ENCODE data around the gene NDEL1. TPM values are rescaled to one million over a fixed set of nuclear protein-coding genes. Genes with fewer than 3 reads are reported as not detected.
A peak's percentile ranks its signal among the peaks of the same experiment; 100 is the strongest.

The NDEL1 gene
- total and polyA plus RNA-seq, 4 donors = 15.3 to 52.3 (median 35.4) TPM

DNA sequence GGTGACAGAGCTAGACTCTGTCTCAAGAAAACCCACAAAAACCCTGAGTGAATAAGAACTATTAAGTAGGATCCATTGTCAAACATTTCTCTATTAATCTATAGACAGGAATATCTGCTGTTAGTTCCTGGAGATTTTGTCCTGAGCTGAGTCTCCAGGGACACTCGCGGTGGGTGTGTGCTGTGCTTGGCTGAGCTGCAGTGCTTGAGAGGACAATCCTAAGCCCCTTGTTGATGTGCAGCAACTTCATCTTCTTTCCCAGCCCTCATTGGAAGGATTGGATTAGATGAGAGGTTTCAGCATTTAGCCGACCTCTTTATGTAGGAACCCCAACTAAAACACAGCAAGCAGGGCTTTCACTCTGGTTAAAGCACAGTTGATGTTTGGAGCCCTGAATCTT lies 33.3 kb downstream of the NDEL1 start:
- TF ChIP-seq JUND (IDR thresholded peaks at IDR 0.05) = no peak
- TF ChIP-seq FOXA2 (IDR thresholded peaks at IDR 0.05) = no peak
- TF ChIP-seq RAD21 (IDR thresholded peaks at IDR 0.05) = no peak
- no peak for TF ChIP-seq RXRA (IDR thresholded peaks at IDR 0.05)
- TF ChIP-seq, protein P1, sequence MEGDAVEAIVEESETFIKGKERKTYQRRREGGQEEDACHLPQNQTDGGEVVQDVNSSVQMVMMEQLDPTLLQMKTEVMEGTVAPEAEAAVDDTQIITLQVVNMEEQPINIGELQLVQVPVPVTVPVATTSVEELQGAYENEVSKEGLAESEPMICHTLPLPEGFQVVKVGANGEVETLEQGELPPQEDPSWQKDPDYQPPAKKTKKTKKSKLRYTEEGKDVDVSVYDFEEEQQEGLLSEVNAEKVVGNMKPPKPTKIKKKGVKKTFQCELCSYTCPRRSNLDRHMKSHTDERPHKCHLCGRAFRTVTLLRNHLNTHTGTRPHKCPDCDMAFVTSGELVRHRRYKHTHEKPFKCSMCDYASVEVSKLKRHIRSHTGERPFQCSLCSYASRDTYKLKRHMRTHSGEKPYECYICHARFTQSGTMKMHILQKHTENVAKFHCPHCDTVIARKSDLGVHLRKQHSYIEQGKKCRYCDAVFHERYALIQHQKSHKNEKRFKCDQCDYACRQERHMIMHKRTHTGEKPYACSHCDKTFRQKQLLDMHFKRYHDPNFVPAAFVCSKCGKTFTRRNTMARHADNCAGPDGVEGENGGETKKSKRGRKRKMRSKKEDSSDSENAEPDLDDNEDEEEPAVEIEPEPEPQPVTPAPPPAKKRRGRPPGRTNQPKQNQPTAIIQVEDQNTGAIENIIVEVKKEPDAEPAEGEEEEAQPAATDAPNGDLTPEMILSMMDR (IDR thresholded peaks at IDR 0.05; ENCODE audit: low read depth, low read length, missing input control) = no peak
- no peak for TF ChIP-seq FOXA1 (IDR thresholded peaks at IDR 0.05)
- TF ChIP-seq HNF4A (conservative IDR thresholded peaks at IDR 0.05) = no peak
- no peak for TF ChIP-seq TAF1 (conservative IDR thresholded peaks at IDR 0.05)
- no peak for TF ChIP-seq EGR1 (IDR thresholded peaks at IDR 0.05; ENCODE audit: low read depth in 2 of 2)
- TF ChIP-seq YY1 (IDR thresholded peaks at IDR 0.05) = no peak
- Histone ChIP-seq H3K9ac (ENCODE audit: low read depth in 1 of 2, low read length in 2 of 2) (no peak overlapping the region), H3K27me3 (ENCODE audit: control insufficient read depth in 4 of 4, insufficient read depth in 4 of 4, low read length in 3 of 4) (no peaks in the 10 kb centered on the region), H3K27ac (ENCODE audit: low read depth in 1 of 2, low read length in 2 of 2) (no peak overlapping the region), H3K4me3 (ENCODE audit: low read depth in 1 of 3, low read length in 3 of 3) (no peak overlapping the region), H3K36me3 (ENCODE audit: control insufficient read depth in 4 of 4, insufficient read depth in 3 of 4, low read depth in 1 of 4, low read length in 3 of 4) (peaks cover 12 to 43% (median 36%) of the 10 kb centered on the region in 4 donors), H3K4me1 (ENCODE audit: control insufficient read depth in 4 of 4, insufficient read depth in 4 of 4, low read length in 3 of 4) (peaks cover 4 to 28% (median 18%) of the 10 kb centered on the region in 4 donors), H3K9me3 (ENCODE audit: control insufficient read depth in 4 of 4, low read length in 3 of 4) (no peaks in the 10 kb centered on the region)
- DNase-seq (ENCODE audit: low spot score) = no peak
- WGBS = 95% methylated on average over 3 of the region's 3 CpGs

DNA sequence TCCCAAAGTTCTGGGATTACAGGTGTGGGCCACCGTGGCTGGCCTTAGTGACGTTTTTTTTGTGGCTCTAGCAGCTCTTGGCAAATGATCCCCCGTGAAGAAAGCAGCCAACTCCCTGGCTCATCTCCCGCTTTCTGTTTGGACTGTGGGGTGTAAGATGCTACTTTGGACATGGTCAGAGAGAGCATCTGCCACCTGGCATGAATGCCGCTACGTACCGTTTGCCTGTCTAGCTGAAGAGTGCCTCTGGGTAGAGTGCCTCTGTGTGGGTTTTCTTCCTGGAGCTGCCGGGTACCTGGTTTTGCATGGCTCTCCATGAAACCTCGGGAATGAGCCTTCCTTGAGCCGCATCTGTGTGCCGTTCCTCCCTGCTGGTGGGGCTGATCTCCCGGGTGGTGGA lies 34.3 kb downstream of the NDEL1 start:
- no peaks in the 10 kb centered on the region for H3K27me3 ChIP-seq (ENCODE audit: control insufficient read depth in 4 of 4, insufficient read depth in 4 of 4, low read length in 3 of 4)
- no peak for DNase-seq (ENCODE audit: low spot score)
- WGBS = 45% methylated on average over 12 of the region's 12 CpGs
- H3K9me3 ChIP-seq (ENCODE audit: control insufficient read depth in 4 of 4, low read length in 3 of 4) = no peaks in the 10 kb centered on the region
- peaks cover 4 to 24% (median 13%) of the 10 kb centered on the region in 4 donors for H3K4me1 ChIP-seq (ENCODE audit: control insufficient read depth in 4 of 4, insufficient read depth in 4 of 4, low read length in 3 of 4)
- H3K4me3 ChIP-seq (ENCODE audit: low read depth in 1 of 3, low read length in 3 of 3) = no peak overlapping the region
- peak; percentile 32 to 59 for TF ChIP-seq RAD21 (IDR thresholded peaks at IDR 0.05)
- peak; percentile 72 for TF ChIP-seq HNF4G (IDR thresholded peaks at IDR 0.05)
- TF ChIP-seq, protein P1 (IDR thresholded peaks at IDR 0.05; ENCODE audit: low read depth, low read length, missing input control) = no peak
- peak; percentile 89 to 93 for TF ChIP-seq HNF4A (conservative IDR thresholded peaks at IDR 0.05)
- TF ChIP-seq SP1 (IDR thresholded peaks at IDR 0.05) = peak; percentile 64
- peak in 1 of 2 donors; percentile 31 for TF ChIP-seq EGR1 (IDR thresholded peaks at IDR 0.05; ENCODE audit: low read depth in 2 of 2)
- TF ChIP-seq FOXA2 (IDR thresholded peaks at IDR 0.05) = peak; percentile 41
- TF ChIP-seq RXRA (IDR thresholded peaks at IDR 0.05) = peak; percentile 60 to 74
- TF ChIP-seq, protein P2, sequence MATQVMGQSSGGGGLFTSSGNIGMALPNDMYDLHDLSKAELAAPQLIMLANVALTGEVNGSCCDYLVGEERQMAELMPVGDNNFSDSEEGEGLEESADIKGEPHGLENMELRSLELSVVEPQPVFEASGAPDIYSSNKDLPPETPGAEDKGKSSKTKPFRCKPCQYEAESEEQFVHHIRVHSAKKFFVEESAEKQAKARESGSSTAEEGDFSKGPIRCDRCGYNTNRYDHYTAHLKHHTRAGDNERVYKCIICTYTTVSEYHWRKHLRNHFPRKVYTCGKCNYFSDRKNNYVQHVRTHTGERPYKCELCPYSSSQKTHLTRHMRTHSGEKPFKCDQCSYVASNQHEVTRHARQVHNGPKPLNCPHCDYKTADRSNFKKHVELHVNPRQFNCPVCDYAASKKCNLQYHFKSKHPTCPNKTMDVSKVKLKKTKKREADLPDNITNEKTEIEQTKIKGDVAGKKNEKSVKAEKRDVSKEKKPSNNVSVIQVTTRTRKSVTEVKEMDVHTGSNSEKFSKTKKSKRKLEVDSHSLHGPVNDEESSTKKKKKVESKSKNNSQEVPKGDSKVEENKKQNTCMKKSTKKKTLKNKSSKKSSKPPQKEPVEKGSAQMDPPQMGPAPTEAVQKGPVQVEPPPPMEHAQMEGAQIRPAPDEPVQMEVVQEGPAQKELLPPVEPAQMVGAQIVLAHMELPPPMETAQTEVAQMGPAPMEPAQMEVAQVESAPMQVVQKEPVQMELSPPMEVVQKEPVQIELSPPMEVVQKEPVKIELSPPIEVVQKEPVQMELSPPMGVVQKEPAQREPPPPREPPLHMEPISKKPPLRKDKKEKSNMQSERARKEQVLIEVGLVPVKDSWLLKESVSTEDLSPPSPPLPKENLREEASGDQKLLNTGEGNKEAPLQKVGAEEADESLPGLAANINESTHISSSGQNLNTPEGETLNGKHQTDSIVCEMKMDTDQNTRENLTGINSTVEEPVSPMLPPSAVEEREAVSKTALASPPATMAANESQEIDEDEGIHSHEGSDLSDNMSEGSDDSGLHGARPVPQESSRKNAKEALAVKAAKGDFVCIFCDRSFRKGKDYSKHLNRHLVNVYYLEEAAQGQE (IDR thresholded peaks at IDR 0.05) = no peak
- TF ChIP-seq JUND (IDR thresholded peaks at IDR 0.05) = peak in 1 of 2 donors; percentile 59
- TF ChIP-seq, protein P3, sequence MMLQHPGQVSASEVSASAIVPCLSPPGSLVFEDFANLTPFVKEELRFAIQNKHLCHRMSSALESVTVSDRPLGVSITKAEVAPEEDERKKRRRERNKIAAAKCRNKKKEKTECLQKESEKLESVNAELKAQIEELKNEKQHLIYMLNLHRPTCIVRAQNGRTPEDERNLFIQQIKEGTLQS (IDR thresholded peaks at IDR 0.05) = no peak
- TF ChIP-seq GABPA (IDR thresholded peaks at IDR 0.05 in 1 of 2, conservative IDR thresholded peaks at IDR 0.05 in 1 of 2) = no peak
- peak; percentile 56 for TF ChIP-seq YY1 (IDR thresholded peaks at IDR 0.05)
- TF ChIP-seq, protein P4, sequence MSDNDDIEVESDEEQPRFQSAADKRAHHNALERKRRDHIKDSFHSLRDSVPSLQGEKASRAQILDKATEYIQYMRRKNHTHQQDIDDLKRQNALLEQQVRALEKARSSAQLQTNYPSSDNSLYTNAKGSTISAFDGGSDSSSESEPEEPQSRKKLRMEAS (IDR thresholded peaks at IDR 0.05) = peak; percentile 53
- TF ChIP-seq NR2F2 (IDR thresholded peaks at IDR 0.05) = no peak
- TF ChIP-seq FOXA1 (IDR thresholded peaks at IDR 0.05) = peak; percentile 36
- H3K36me3 ChIP-seq (ENCODE audit: control insufficient read depth in 4 of 4, insufficient read depth in 3 of 4, low read depth in 1 of 4, low read length in 3 of 4) = peaks cover 12 to 47% (median 42%) of the 10 kb centered on the region in 4 donors
- no peak overlapping the region for H3K9ac ChIP-seq (ENCODE audit: low read depth in 1 of 2, low read length in 2 of 2)
- H3K27ac ChIP-seq (ENCODE audit: low read depth in 1 of 2, low read length in 2 of 2) = peak overlapping the region; percentile 27 to 57
